Astrocyte (in vitro differentiated cells and primary cell): ENCODE data around the gene ARFGEF2. TPM values are rescaled to one million over a fixed set of nuclear protein-coding genes. Genes with fewer than 3 reads are reported as not detected.

Experiments used
- DNase-seq: peaks from one replicate; pipeline ENCODE4 v3.0.0-alpha.2; 2010; ENCODE audit warnings: low read depth
- FAIRE-seq: peaks from 2 replicates; lab custom pipeline; 2011; peaks lifted over from hg19 to GRCh38; lab: Jason Lieb, UNC
- H2AFZ ChIP-seq: 2 replicates; pipeline ENCODE4 v1.6.0; 2012; ENCODE audit warnings: low read depth, low read length, inconsistent platforms
- H3K27ac ChIP-seq: 2 replicates; pipeline ENCODE4 v1.5.1; 2011; ENCODE audit warnings: low read depth, low read length, inconsistent platforms
- H3K27me3 ChIP-seq: 2 replicates; pipeline ENCODE4 v1.6.0; 2011; ENCODE audit warnings: low read length, inconsistent platforms; ENCODE audit not compliant: insufficient read depth
- H3K36me3 ChIP-seq: 2 replicates; pipeline ENCODE4 v1.5.1; 2011; ENCODE audit warnings: low read length, inconsistent platforms; ENCODE audit not compliant: insufficient read depth
- H3K4me1 ChIP-seq: 2 replicates; pipeline ENCODE4 v1.5.1; 2011; ENCODE audit warnings: low read length, inconsistent platforms; ENCODE audit not compliant: insufficient read depth
- H3K4me2 ChIP-seq: 2 replicates; pipeline ENCODE4 v1.6.0; 2012; ENCODE audit warnings: low read length, inconsistent platforms
- H3K4me3 ChIP-seq: 2 replicates; pipeline ENCODE4 v1.5.1; 2011; ENCODE audit warnings: low read depth, mild to moderate bottlenecking, low read length, inconsistent platforms; ENCODE audit not compliant: insufficient read depth
- H3K79me2 ChIP-seq: 2 replicates; pipeline ENCODE4 v1.6.0; 2012; ENCODE audit warnings: mild to moderate bottlenecking, low read length, inconsistent platforms; ENCODE audit not compliant: insufficient read depth
- H3K9ac ChIP-seq: 2 replicates; pipeline ENCODE4 v1.6.0; 2012; ENCODE audit warnings: mild to moderate bottlenecking, low read length, inconsistent platforms
- H3K9me3 ChIP-seq: 2 replicates; pipeline ENCODE4 v1.5.1; 2012; ENCODE audit warnings: low read depth, mild to moderate bottlenecking, low read length, inconsistent platforms; ENCODE audit not compliant: insufficient read depth
- H4K20me1 ChIP-seq: 2 replicates; pipeline ENCODE4 v1.6.0; 2012; ENCODE audit warnings: low read length, inconsistent platforms; ENCODE audit not compliant: insufficient read depth
- H3K27ac Mint-ChIP-seq: one replicate; pipeline ENCODE4 v1.8.0; 2021; ENCODE audit warnings: mild to moderate bottlenecking, mixed read lengths; ENCODE audit not compliant: unreplicated experiment
- H3K27me3 Mint-ChIP-seq: one replicate; pipeline ENCODE4 v1.8.0; 2021; ENCODE audit warnings: low read depth, mixed read lengths; ENCODE audit not compliant: unreplicated experiment
- H3K36me3 Mint-ChIP-seq: one replicate; pipeline ENCODE4 v1.8.0; 2021; ENCODE audit warnings: low read depth, mixed read lengths; ENCODE audit not compliant: unreplicated experiment
- H3K4me1 Mint-ChIP-seq: one replicate; pipeline ENCODE4 v1.8.0; 2021; ENCODE audit warnings: low read depth, mixed read lengths; ENCODE audit not compliant: unreplicated experiment
- H3K4me3 Mint-ChIP-seq: one replicate; pipeline ENCODE4 v1.8.0; 2021; ENCODE audit warnings: mild to moderate bottlenecking, moderate library complexity, mixed read lengths; ENCODE audit not compliant: unreplicated experiment
- H3K9me3 Mint-ChIP-seq: one replicate; pipeline ENCODE4 v1.8.0; 2021; ENCODE audit warnings: mild to moderate bottlenecking, mixed read lengths; ENCODE audit not compliant: unreplicated experiment
- EZH2 ChIP-seq: IDR thresholded peaks from 2 replicates; pipeline ENCODE4 v1.6.1; 2012; ENCODE audit warnings: mild to moderate bottlenecking, low read length, inconsistent platforms; ENCODE audit not compliant: insufficient read depth
- total RNA-seq: library from RNA; stranded (reverse); gene quantifications from 2 replicates; pipeline ENCODE4 v1.2.1, GENCODE V29; 2021
- TF ChIP-seq, protein P1 (sequence below): IDR thresholded peaks from 2 replicates; pipeline ENCODE4 v1.5.1; 2011; ENCODE audit warnings: low read depth, mild to moderate bottlenecking, inconsistent platforms, low read length, moderate library complexity; ENCODE audit not compliant: insufficient read depth

ARFGEF2 gene
- total RNA-seq, 1 donor from 2014 or later, result 28.2 TPM

- Histone ChIP-seq H3K27me3 (peaks cover 5% of the 10 kb centered on the region), H2AFZ (no peak overlapping the region), H3K4me3 (no peak overlapping the region), H3K4me1 (no peaks in the 10 kb centered on the region), H3K9ac (no peak overlapping the region), H3K36me3 (no peaks in the 10 kb centered on the region), H3K4me2 (no peak overlapping the region), H3K27ac (no peak overlapping the region), H4K20me1 (no peaks in the 10 kb centered on the region), H3K79me2 (no peaks in the 10 kb centered on the region), H3K9me3 (peaks cover 6% of the 10 kb centered on the region)
- TF ChIP-seq EZH2, result no peak
- H3K36me3 Mint-ChIP-seq, result peaks cover 3% of the 10 kb centered on the region
- DNase-seq (no peak), FAIRE-seq (no peak)
- peaks cover 3% of the 10 kb centered on the region for H3K4me1 Mint-ChIP-seq
- peaks cover 29% of the 10 kb centered on the region for H3K27me3 Mint-ChIP-seq
- no peak overlapping the region for H3K4me3 Mint-ChIP-seq
- no peak overlapping the region for H3K27ac Mint-ChIP-seq
- peaks cover 8% of the 10 kb centered on the region for H3K9me3 Mint-ChIP-seq
Observed at GRCh38 chr20:48908656-48909319, 12.7 kb upstream of the ARFGEF2 start.

GRCh38 chr20:48909910-48910309 lies 11.6 kb upstream of the ARFGEF2 start:
- Mint-ChIP-seq H3K27ac (no peak overlapping the region), H3K4me1 (no peaks in the 10 kb centered on the region), H3K27me3 (peaks cover 27% of the 10 kb centered on the region), H3K36me3 (peaks cover 3% of the 10 kb centered on the region), H3K4me3 (no peak overlapping the region), H3K9me3 (peaks cover 8% of the 10 kb centered on the region)
- no peak overlapping the region for H2AFZ ChIP-seq
- H3K4me3 ChIP-seq, result no peak overlapping the region
- TF ChIP-seq EZH2, result no peak
- TF ChIP-seq, protein P1, sequence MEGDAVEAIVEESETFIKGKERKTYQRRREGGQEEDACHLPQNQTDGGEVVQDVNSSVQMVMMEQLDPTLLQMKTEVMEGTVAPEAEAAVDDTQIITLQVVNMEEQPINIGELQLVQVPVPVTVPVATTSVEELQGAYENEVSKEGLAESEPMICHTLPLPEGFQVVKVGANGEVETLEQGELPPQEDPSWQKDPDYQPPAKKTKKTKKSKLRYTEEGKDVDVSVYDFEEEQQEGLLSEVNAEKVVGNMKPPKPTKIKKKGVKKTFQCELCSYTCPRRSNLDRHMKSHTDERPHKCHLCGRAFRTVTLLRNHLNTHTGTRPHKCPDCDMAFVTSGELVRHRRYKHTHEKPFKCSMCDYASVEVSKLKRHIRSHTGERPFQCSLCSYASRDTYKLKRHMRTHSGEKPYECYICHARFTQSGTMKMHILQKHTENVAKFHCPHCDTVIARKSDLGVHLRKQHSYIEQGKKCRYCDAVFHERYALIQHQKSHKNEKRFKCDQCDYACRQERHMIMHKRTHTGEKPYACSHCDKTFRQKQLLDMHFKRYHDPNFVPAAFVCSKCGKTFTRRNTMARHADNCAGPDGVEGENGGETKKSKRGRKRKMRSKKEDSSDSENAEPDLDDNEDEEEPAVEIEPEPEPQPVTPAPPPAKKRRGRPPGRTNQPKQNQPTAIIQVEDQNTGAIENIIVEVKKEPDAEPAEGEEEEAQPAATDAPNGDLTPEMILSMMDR, result no peak
- no peaks in the 10 kb centered on the region for H4K20me1 ChIP-seq
- no peaks in the 10 kb centered on the region for H3K36me3 ChIP-seq
- no peak overlapping the region for H3K27ac ChIP-seq
- H3K4me2 ChIP-seq, result no peak overlapping the region
- peaks cover 2% of the 10 kb centered on the region for H3K27me3 ChIP-seq
- FAIRE-seq (no peak), DNase-seq (no peak)
- H3K79me2 ChIP-seq, result no peaks in the 10 kb centered on the region
- no peak overlapping the region for H3K9ac ChIP-seq
- no peaks in the 10 kb centered on the region for H3K4me1 ChIP-seq
- H3K9me3 ChIP-seq, result peaks cover 6% of the 10 kb centered on the region

DNA sequence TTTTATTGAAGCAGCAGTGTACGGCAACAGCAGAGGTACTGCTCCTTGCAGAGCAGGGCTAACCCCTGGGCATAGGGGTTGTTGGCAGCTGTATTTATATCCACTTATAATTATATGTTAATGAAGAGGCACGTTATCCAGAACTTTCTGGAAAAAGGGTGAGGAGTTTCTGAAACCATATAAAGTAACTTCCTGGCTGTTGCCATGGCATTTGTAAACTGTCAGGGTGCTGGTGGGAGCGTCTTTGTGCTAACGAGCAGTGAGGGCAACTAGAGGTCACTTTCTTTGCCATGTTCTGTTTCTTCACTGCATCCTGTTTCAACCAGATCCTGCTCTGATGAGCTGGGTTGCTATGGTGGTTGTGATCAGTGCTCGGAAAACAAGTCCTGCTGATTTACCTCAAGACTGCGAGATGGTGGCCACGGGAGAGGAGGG lies 11.1 kb upstream of the ARFGEF2 start:
- FAIRE-seq (no peak), DNase-seq (no peak)
- Histone ChIP-seq H3K9me3 (peaks cover 6% of the 10 kb centered on the region), H3K79me2 (no peaks in the 10 kb centered on the region), H3K27ac (no peak overlapping the region), H3K4me3 (no peak overlapping the region), H3K4me2 (no peak overlapping the region), H2AFZ (no peak overlapping the region), H3K36me3 (no peaks in the 10 kb centered on the region), H3K9ac (no peak overlapping the region), H3K4me1 (no peaks in the 10 kb centered on the region), H4K20me1 (no peaks in the 10 kb centered on the region), H3K27me3 (peaks cover 2% of the 10 kb centered on the region)
- Mint-ChIP-seq H3K9me3 (peaks cover 8% of the 10 kb centered on the region), H3K27ac (no peak overlapping the region), H3K27me3 (peaks cover 27% of the 10 kb centered on the region), H3K4me3 (no peak overlapping the region), H3K36me3 (peaks cover 3% of the 10 kb centered on the region), H3K4me1 (no peaks in the 10 kb centered on the region)
- TF ChIP-seq, protein P1, result no peak
- no peak for TF ChIP-seq EZH2
